K562 (cell line): ENCODE data around the gene ZNF584. TPM values are rescaled to one million over a fixed set of nuclear protein-coding genes. Genes with fewer than 3 reads are reported as not detected.

Source experiments
- AFF4 ChIP-seq: sonication (generic); formaldehyde crosslinking; IDR thresholded peaks from 2 replicates; pipeline ENCODE4 v1.8.0; 2023; ENCODE audit warnings: mild to moderate bottlenecking, missing genetic modification reagents
- BRCA1 ChIP-seq, 2 experiments: fragments of 450-650 bp in 1 of 2; sonication (generic) in 1 of 2; formaldehyde crosslinking in 1 of 2; IDR thresholded peaks; 2 replicates each; pipeline versions ENCODE4 v1.5.0 to v1.6.1; 2017 to 2020; ENCODE audit warnings: mild to moderate bottlenecking in 1 of 2, missing genetic modification reagents in 1 of 2
- CHD2 ChIP-seq: IDR thresholded peaks from 2 replicates; pipeline ENCODE4 v1.6.1; 2011; ENCODE audit warnings: low read depth, low read length
- GMEB1 ChIP-seq: fragments of 250-450 bp; sonication (Bioruptor Pico); IDR thresholded peaks from 2 replicates; pipeline ENCODE4 v1.4.0; 2020; ENCODE audit warnings: mild to moderate bottlenecking
- GTF2E2 ChIP-seq: fragments of 200-800 bp; sonication (Bioruptor generic); IDR thresholded peaks from 2 replicates; pipeline ENCODE4 v1.6.1; 2016; ENCODE audit warnings: missing genetic modification characterization, missing compliant biosample characterization
- HBP1 ChIP-seq: fragments of 450-650 bp; formaldehyde crosslinking; IDR thresholded peaks from 2 replicates; pipeline ENCODE4 v1.4.0; 2022; ENCODE audit warnings: missing genetic modification characterization
- MYC ChIP-seq, 2 experiments: fragments of 250-450 bp in 1 of 2; sonication (Bioruptor Pico) in 1 of 2; IDR thresholded peaks; 2 replicates each; pipeline versions ENCODE4 v1.5.1 to v1.6.1; 2012 to 2021; ENCODE audit warnings: low read depth in 2 of 2, borderline replicate concordance in 1 of 2, improper control_type of control experiment in 1 of 2, low read length in 1 of 2, mild to moderate bottlenecking in 1 of 2, moderate library complexity in 1 of 2
- NR1H2 ChIP-seq: sonication (generic); formaldehyde crosslinking; IDR thresholded peaks from 2 replicates; pipeline ENCODE4 v1.4.0; 2020; ENCODE audit warnings: mild to moderate bottlenecking, missing genetic modification reagents
- NRF1 ChIP-seq, 2 experiments: fragments of 450-650 bp; IDR thresholded peaks in 1 of 2; conservative IDR thresholded peaks in 1 of 2; 2 replicates each; pipeline ENCODE4 v1.6.1; 2014; ENCODE audit warnings: mild to moderate bottlenecking in 2 of 2
- TGIF2 ChIP-seq: sonication (generic); formaldehyde crosslinking; IDR thresholded peaks from 2 replicates; pipeline ENCODE4 v1.8.1; 2022; ENCODE audit warnings: mild to moderate bottlenecking, missing genetic modification reagents, moderate library complexity
- ZBTB1 ChIP-seq: sonication (generic); formaldehyde crosslinking; IDR thresholded peaks from 2 replicates; pipeline ENCODE4 v1.8.1; 2023; ENCODE audit warnings: missing genetic modification reagents, low read depth, mild to moderate bottlenecking, borderline replicate concordance
- ZNF224 ChIP-seq: sonication (generic); formaldehyde crosslinking; IDR thresholded peaks from 2 replicates; pipeline ENCODE4 v1.8.0; 2022; ENCODE audit warnings: mild to moderate bottlenecking, missing genetic modification reagents
- ZNF561 ChIP-seq: fragments of 450-650 bp; formaldehyde crosslinking; conservative IDR thresholded peaks from 2 replicates; pipeline ENCODE4 v1.4.0; 2020; ENCODE audit warnings: mild to moderate bottlenecking, moderate library complexity
- ZNF592 ChIP-seq: fragments of 450-650 bp; IDR thresholded peaks from 2 replicates; pipeline ENCODE4 v1.6.1; 2017; ENCODE audit warnings: antibody characterized with exemption, mild to moderate bottlenecking
- polyA plus RNA-seq, 8 experiments: library from polyadenylated mRNA; depleted of rRNA in 4 of 8; stranded (reverse) in 5 of 8; unstranded in 3 of 8; fragments of >200 nt; fragmentation: Nextera tagmentation in 2 of 8; fragmentation: Illumina TruSeq in 1 of 8; extraction: Ambion mirVana in 2 of 8; extraction: Trizol in 1 of 8; gene quantifications; 2 replicates each; pipeline versions ENCODE4 v1.2.1 to v1.2.3, GENCODE V29; 2011 to 2014; ENCODE audit warnings: inconsistent platforms in 1 of 8, missing spikeins in 1 of 8
- total RNA-seq, 7 experiments: library from RNA; depleted of rRNA in 6 of 7; stranded (reverse); fragments of >200 nt in 6 of 7; fragmentation: Illumina TruSeq in 2 of 7; extraction: Trizol in 2 of 7; gene quantifications; 2 replicates each; pipeline versions ENCODE4 v1.2.1 to v1.2.3, GENCODE V29; 2011 to 2021; ENCODE audit warnings: low replicate concordance in 1 of 7

Gene ZNF584
- total and polyA plus RNA-seq, 9 of the 15 experiments (the other 6 are each of a cell fraction or from before 2014, with no cell fraction given) = 5.8 to 43.4 (median 24.6) TPM

GRCh38 chr19:58409010-58409790 is 751 bp downstream of the ZNF584 start (continued):
- 0 out of 2 replicates have a peak, but pooled peaks have one; percentile 64 for TF ChIP-seq ZBTB1 (CRISPR knock-in tag)
- no peak for TF ChIP-seq NR1H2
- TF ChIP-seq GMEB1 = no peak
- TF ChIP-seq MYC (IDR thresholded peaks at IDR 0.05; ENCODE audit: low read depth, low read length) = no peak
- no peak for TF ChIP-seq MYC (CRISPR knock-in tag; IDR thresholded peaks at IDR 0.05; ENCODE audit: borderline replicate concordance, low read depth)
- TF ChIP-seq ZNF224 (CRISPR knock-in tag) = no peak
- 0 out of 2 replicates have a peak, but pooled peaks have one; percentile 79 for TF ChIP-seq AFF4
- TF ChIP-seq CHD2 = no peak
- TF ChIP-seq TGIF2 (CRISPR knock-in tag) = no peak
- TF ChIP-seq BRCA1 (IDR thresholded peaks at IDR 0.05) = no peak
- TF ChIP-seq BRCA1 (CRISPR knock-in tag; IDR thresholded peaks at IDR 0.05) = 0 out of 2 replicates have a peak, but pooled peaks have one; percentile 46
- peak in 1 of 2 experiments; percentile 67; a peak in 3 of 4 replicates for TF ChIP-seq NRF1 (conservative IDR thresholded peaks at IDR 0.05 in 1 of 2, IDR thresholded peaks at IDR 0.05 in 1 of 2)
- no peak for TF ChIP-seq HBP1 (CRISPR knock-in tag)
- no peak for TF ChIP-seq ZNF561 (CRISPR knock-in tag)
- TF ChIP-seq GTF2E2 = peak; percentile 38; the same call in 1 of the 2 replicates
- TF ChIP-seq ZNF592 = no peak
